ENCODE measurements around the gene LRRC74A.

LRRC74A gene

GRCh38 chr14:76844223-76844622 is 18.0 kb downstream of the LRRC74A start:
- Histone ChIP-seq H3K27me3 (ENCODE audit: insufficient read depth, insufficient read length) (no peaks in the 10 kb centered on the region), H3K9me3 (ENCODE audit: insufficient read depth, low read length) (no peaks in the 10 kb centered on the region), H3K4me1 (ENCODE audit: insufficient read depth, insufficient read length) (no peaks in the 10 kb centered on the region), H3K4me3 (ENCODE audit: insufficient read length, low read depth) (no peak overlapping the region), H3K36me3 (ENCODE audit: insufficient read depth, insufficient read length, low read length) (no peaks in the 10 kb centered on the region), H3K9ac (ENCODE audit: insufficient read length, low read depth) (no peak overlapping the region)
- DNase-seq (ENCODE audit: low read depth, low spot score) = no peak
- TF ChIP-seq ZNF274 (IDR thresholded peaks at IDR 0.05; ENCODE audit: low read depth, low read length) (no peak), SUZ12 (IDR thresholded peaks at IDR 0.05; ENCODE audit: extremely low read depth, insufficient read depth, insufficient read length) (no peak), YY1 (IDR thresholded peaks at IDR 0.05; ENCODE audit: insufficient read depth, insufficient read length) (no peak)

GRCh38 chr14:76846331-76847047 is 20.3 kb downstream of the LRRC74A start:
- no peak for TF ChIP-seq YY1 (IDR thresholded peaks at IDR 0.05; ENCODE audit: insufficient read depth, insufficient read length)
- no peak for TF ChIP-seq ZNF274 (IDR thresholded peaks at IDR 0.05; ENCODE audit: low read depth, low read length)
- TF ChIP-seq SUZ12 (IDR thresholded peaks at IDR 0.05; ENCODE audit: extremely low read depth, insufficient read depth, insufficient read length) = no peak
- no peaks in the 10 kb centered on the region for H3K27me3 ChIP-seq (ENCODE audit: insufficient read depth, insufficient read length)

GRCh38 chr14:76848879-76849278 is 22.7 kb downstream of the LRRC74A start:
- H3K4me1 ChIP-seq (ENCODE audit: insufficient read depth, insufficient read length) = no peaks in the 10 kb centered on the region
- H3K9me3 ChIP-seq (ENCODE audit: insufficient read depth, low read length) = no peaks in the 10 kb centered on the region
- H3K4me3 ChIP-seq (ENCODE audit: insufficient read length, low read depth) = no peak overlapping the region
- no peaks in the 10 kb centered on the region for H3K36me3 ChIP-seq (ENCODE audit: insufficient read depth, insufficient read length, low read length)
- no peak overlapping the region for H3K9ac ChIP-seq (ENCODE audit: insufficient read length, low read depth)
- no peak for DNase-seq (ENCODE audit: low read depth, low spot score)
- no peaks in the 10 kb centered on the region for H3K27me3 ChIP-seq (ENCODE audit: insufficient read depth, insufficient read length)
- TF ChIP-seq SUZ12 (IDR thresholded peaks at IDR 0.05; ENCODE audit: extremely low read depth, insufficient read depth, insufficient read length) = no peak
- no peak for TF ChIP-seq ZNF274 (IDR thresholded peaks at IDR 0.05; ENCODE audit: low read depth, low read length)
- no peak for TF ChIP-seq YY1 (IDR thresholded peaks at IDR 0.05; ENCODE audit: insufficient read depth, insufficient read length)

More at GRCh38 chr14:76846331-76847047, 20.3 kb downstream of the LRRC74A start:
- Histone ChIP-seq H3K36me3 (ENCODE audit: insufficient read depth, insufficient read length, low read length) (no peaks in the 10 kb centered on the region), H3K9ac (ENCODE audit: insufficient read length, low read depth) (no peak overlapping the region), H3K4me1 (ENCODE audit: insufficient read depth, insufficient read length) (no peaks in the 10 kb centered on the region), H3K4me3 (ENCODE audit: insufficient read length, low read depth) (no peak overlapping the region), H3K9me3 (ENCODE audit: insufficient read depth, low read length) (no peaks in the 10 kb centered on the region)
- no peak for DNase-seq (ENCODE audit: low read depth, low spot score)

GRCh38 chr14:76855066-76855465 is 28.9 kb downstream of the LRRC74A start:
- H3K4me3 ChIP-seq (ENCODE audit: insufficient read length, low read depth) = no peak overlapping the region
- no peak for DNase-seq (ENCODE audit: low read depth, low spot score)
- no peak overlapping the region for H3K9ac ChIP-seq (ENCODE audit: insufficient read length, low read depth)
- H3K36me3 ChIP-seq (ENCODE audit: insufficient read depth, insufficient read length, low read length) = no peaks in the 10 kb centered on the region
- H3K4me1 ChIP-seq (ENCODE audit: insufficient read depth, insufficient read length) = no peaks in the 10 kb centered on the region
- peaks cover 6% of the 10 kb centered on the region for H3K27me3 ChIP-seq (ENCODE audit: insufficient read depth, insufficient read length)
- H3K9me3 ChIP-seq (ENCODE audit: insufficient read depth, low read length) = no peaks in the 10 kb centered on the region
- TF ChIP-seq ZNF274 (IDR thresholded peaks at IDR 0.05; ENCODE audit: low read depth, low read length) = no peak
- no peak for TF ChIP-seq YY1 (IDR thresholded peaks at IDR 0.05; ENCODE audit: insufficient read depth, insufficient read length)
- TF ChIP-seq SUZ12 (IDR thresholded peaks at IDR 0.05; ENCODE audit: extremely low read depth, insufficient read depth, insufficient read length) = no peak

- Histone ChIP-seq H3K27me3 (ENCODE audit: insufficient read depth, insufficient read length) (peaks cover 9% of the 10 kb centered on the region), H3K4me1 (ENCODE audit: insufficient read depth, insufficient read length) (peaks cover 9% of the 10 kb centered on the region), H3K9ac (ENCODE audit: insufficient read length, low read depth) (no peak overlapping the region), H3K4me3 (ENCODE audit: insufficient read length, low read depth) (no peak overlapping the region), H3K9me3 (ENCODE audit: insufficient read depth, low read length) (no peaks in the 10 kb centered on the region), H3K36me3 (ENCODE audit: insufficient read depth, insufficient read length, low read length) (no peaks in the 10 kb centered on the region)
- no peak for DNase-seq (ENCODE audit: low read depth, low spot score)
- no peak for TF ChIP-seq SUZ12 (IDR thresholded peaks at IDR 0.05; ENCODE audit: extremely low read depth, insufficient read depth, insufficient read length)
- no peak for TF ChIP-seq YY1 (IDR thresholded peaks at IDR 0.05; ENCODE audit: insufficient read depth, insufficient read length)
- TF ChIP-seq ZNF274 (IDR thresholded peaks at IDR 0.05; ENCODE audit: low read depth, low read length) = no peak
These were observed 30.6 kb downstream of the LRRC74A start for GRCh38 chr14:76856769-76857168.

DNA sequence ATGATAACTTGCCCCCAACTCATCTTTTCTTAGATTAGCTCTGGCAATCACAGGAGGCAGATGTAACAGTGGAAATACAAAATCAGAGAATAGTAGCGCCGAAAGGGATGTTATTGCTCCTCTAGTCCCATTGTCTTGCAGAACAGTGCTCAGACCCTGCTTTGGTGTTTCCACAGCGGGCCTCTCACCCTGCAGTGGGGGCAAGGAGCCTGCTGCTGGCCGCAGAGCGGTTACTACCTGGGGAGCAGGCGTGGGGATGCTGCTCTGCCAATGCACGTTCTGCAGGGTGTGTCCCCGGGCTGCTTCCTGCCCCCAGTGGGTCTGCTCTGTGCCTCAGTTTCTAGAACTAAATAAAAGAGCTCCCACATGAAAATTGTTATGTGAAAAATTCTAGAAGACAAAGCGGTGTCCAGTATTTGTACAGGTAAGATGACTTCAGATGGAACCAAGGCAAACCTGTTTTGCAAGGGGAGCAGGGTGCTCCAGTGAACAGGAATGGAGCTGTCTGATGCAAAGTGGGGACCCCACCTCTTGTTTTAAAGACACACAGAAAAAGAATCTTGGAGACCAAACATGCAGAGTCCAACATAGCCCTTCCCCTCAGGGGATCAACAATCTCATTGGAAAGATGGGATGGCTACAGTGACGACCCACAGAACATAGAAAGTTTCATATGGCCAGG is 35.5 kb downstream of the LRRC74A start:
- peaks cover 9% of the 10 kb centered on the region for H3K27me3 ChIP-seq (ENCODE audit: insufficient read depth, insufficient read length)
- no peak for DNase-seq (ENCODE audit: low read depth, low spot score)
- no peaks in the 10 kb centered on the region for H3K9me3 ChIP-seq (ENCODE audit: insufficient read depth, low read length)
- H3K36me3 ChIP-seq (ENCODE audit: insufficient read depth, insufficient read length, low read length) = no peaks in the 10 kb centered on the region
- H3K4me3 ChIP-seq (ENCODE audit: insufficient read length, low read depth) = no peak overlapping the region
- H3K4me1 ChIP-seq (ENCODE audit: insufficient read depth, insufficient read length) = peaks cover 15% of the 10 kb centered on the region
- H3K9ac ChIP-seq (ENCODE audit: insufficient read length, low read depth) = no peak overlapping the region
- TF ChIP-seq SUZ12 (IDR thresholded peaks at IDR 0.05; ENCODE audit: extremely low read depth, insufficient read depth, insufficient read length) = no peak
- no peak for TF ChIP-seq YY1 (IDR thresholded peaks at IDR 0.05; ENCODE audit: insufficient read depth, insufficient read length)
- TF ChIP-seq ZNF274 (IDR thresholded peaks at IDR 0.05; ENCODE audit: low read depth, low read length) = no peak

DNA sequence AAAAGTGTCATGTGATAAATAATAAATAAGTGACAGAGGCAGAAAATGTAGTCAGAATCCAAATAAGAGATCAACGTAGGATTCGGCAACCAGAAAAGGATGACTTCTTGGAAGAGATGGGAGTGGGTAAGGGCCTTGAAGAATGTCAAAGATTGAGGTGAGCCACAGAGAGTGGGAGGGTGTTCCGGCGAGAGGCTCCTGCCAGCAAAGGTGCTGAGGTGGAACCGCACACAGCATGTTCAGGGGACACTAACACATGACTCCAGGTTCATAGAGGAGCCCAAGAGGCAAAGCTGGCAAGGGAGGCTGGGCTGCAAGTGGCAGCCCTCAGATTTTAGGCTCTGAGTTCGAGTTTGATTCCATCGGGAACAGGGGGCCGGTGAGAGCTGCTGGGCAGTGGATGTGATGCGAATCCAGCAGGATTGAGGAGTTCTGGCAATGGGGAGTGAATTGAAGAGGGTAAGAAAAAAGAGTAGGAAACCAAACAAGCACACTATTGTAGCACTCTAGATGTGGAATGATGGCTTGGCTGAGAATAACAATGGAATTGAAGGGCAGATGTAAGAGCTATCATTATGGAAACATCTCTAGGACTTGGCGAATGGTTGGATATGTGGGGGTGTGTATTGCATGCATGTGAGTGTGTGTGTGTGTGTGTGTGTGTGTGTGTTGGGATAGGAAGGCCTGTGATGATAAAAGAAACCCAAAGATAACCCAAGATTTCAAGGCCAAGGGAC is 36.5 kb downstream of the LRRC74A start:
- H3K9ac ChIP-seq (ENCODE audit: insufficient read length, low read depth) = no peak overlapping the region
- no peak overlapping the region for H3K4me3 ChIP-seq (ENCODE audit: insufficient read length, low read depth)
- no peaks in the 10 kb centered on the region for H3K9me3 ChIP-seq (ENCODE audit: insufficient read depth, low read length)
- DNase-seq (ENCODE audit: low read depth, low spot score) = no peak
- H3K4me1 ChIP-seq (ENCODE audit: insufficient read depth, insufficient read length) = peaks cover 18% of the 10 kb centered on the region
- H3K27me3 ChIP-seq (ENCODE audit: insufficient read depth, insufficient read length) = peaks cover 2% of the 10 kb centered on the region
- no peak for TF ChIP-seq ZNF274 (IDR thresholded peaks at IDR 0.05; ENCODE audit: low read depth, low read length)
- H3K36me3 ChIP-seq (ENCODE audit: insufficient read depth, insufficient read length, low read length) = no peaks in the 10 kb centered on the region

All from NT2/D1 (cell line).